ENCODE results near the gene NDRG3. TPM values are rescaled to one million over a fixed set of nuclear protein-coding genes. Genes with fewer than 3 reads are reported as not detected.
A peak's percentile ranks its signal among the peaks of the same experiment; 100 is the strongest.

Gene NDRG3
- total and polyA plus RNA-seq, 2 experiments from 2014 or later, result 19.8 to 23.3 TPM

GRCh38 chr20:36760647-36761046, 14.8 kb upstream of the NDRG3 start:
- H3K4me2 ChIP-seq (ENCODE audit: unreplicated experiment), result no peak overlapping the region
- H3K36me3 ChIP-seq (ENCODE audit: low read depth), result peaks cover 13% of the 10 kb centered on the region; the same call in 1 of the 2 replicates
- no peaks in the 10 kb centered on the region for H3K79me2 ChIP-seq (ENCODE audit: insufficient read depth)
- H2AFZ ChIP-seq, result no peak overlapping the region
- H3K4me3 ChIP-seq, result no peak overlapping the region
- H3K9me2 ChIP-seq (ENCODE audit: insufficient read depth), result no peaks in the 10 kb centered on the region
- no peaks in the 10 kb centered on the region for H4K20me1 ChIP-seq (ENCODE audit: insufficient read depth)
- H3K4me1 ChIP-seq (ENCODE audit: insufficient read depth), result no peaks in the 10 kb centered on the region
- DNase-seq, result no peak
- TF ChIP-seq EZH2phosphoT487 (IDR thresholded peaks at IDR 0.05; ENCODE audit: insufficient read depth, low read depth) (no peak), EZH2 (IDR thresholded peaks at IDR 0.05; ENCODE audit: insufficient read depth, poor library complexity, severe bottlenecking) (no peak)
- peaks cover 14% of the 10 kb centered on the region for H3F3A ChIP-seq (ENCODE audit: insufficient read depth)
- H3K27ac ChIP-seq, result no peak overlapping the region
- no peaks in the 10 kb centered on the region for H3K27me3 ChIP-seq (replicated peaks; ENCODE audit: insufficient read depth)
- no peaks in the 10 kb centered on the region for H3K9me3 ChIP-seq (ENCODE audit: low read depth)
- in situ Hi-C loops (cut with MboI), result no loop called here
- H3K9ac ChIP-seq, result no peak overlapping the region
- 97 to 98% methylated on average over 6 of the region's 6 CpGs for WGBS, 2 experiments (ENCODE audit: low coverage in 1 of 2, low lambda C conversion rate in 2 of 2, missing lambda C conversion rate in 2 of 2)

GRCh38 chr20:36758276-36758675, 12.4 kb upstream of the NDRG3 start:
- in situ Hi-C loops (cut with MboI), result no loop called here
- TF ChIP-seq EZH2 (IDR thresholded peaks at IDR 0.05; ENCODE audit: insufficient read depth, poor library complexity, severe bottlenecking), result no peak
- no peak for TF ChIP-seq EZH2phosphoT487 (IDR thresholded peaks at IDR 0.05; ENCODE audit: insufficient read depth, low read depth)
- WGBS, 2 experiments (ENCODE audit: low coverage in 1 of 2, low lambda C conversion rate in 2 of 2, missing lambda C conversion rate in 2 of 2), result 92 to 100% methylated on average over 1 of the region's 1 CpG

GRCh38 chr20:36756496-36756895, 10.6 kb upstream of the NDRG3 start:
- H3K9ac ChIP-seq, result no peak overlapping the region
- H4K20me1 ChIP-seq (ENCODE audit: insufficient read depth), result no peaks in the 10 kb centered on the region
- H3K9me3 ChIP-seq (ENCODE audit: low read depth), result no peaks in the 10 kb centered on the region
- in situ Hi-C loops (cut with MboI), result no loop called here
- TF ChIP-seq EZH2phosphoT487 (IDR thresholded peaks at IDR 0.05; ENCODE audit: insufficient read depth, low read depth) (no peak), EZH2 (IDR thresholded peaks at IDR 0.05; ENCODE audit: insufficient read depth, poor library complexity, severe bottlenecking) (no peak)
- H3K36me3 ChIP-seq (ENCODE audit: low read depth), result peaks cover 17% of the 10 kb centered on the region; the same call in 1 of the 2 replicates
- no peak overlapping the region for H3K4me2 ChIP-seq (ENCODE audit: unreplicated experiment)
- no peak overlapping the region for H3K27ac ChIP-seq
- peaks cover 35% of the 10 kb centered on the region for H3F3A ChIP-seq (ENCODE audit: insufficient read depth)
- peaks cover 11% of the 10 kb centered on the region; the same call in 1 of the 2 replicates for H3K4me1 ChIP-seq (ENCODE audit: insufficient read depth)
- H3K79me2 ChIP-seq (ENCODE audit: insufficient read depth), result no peaks in the 10 kb centered on the region
- no peak overlapping the region for H3K4me3 ChIP-seq
- no peak overlapping the region for H2AFZ ChIP-seq
- DNase-seq, result no peak
- no peaks in the 10 kb centered on the region for H3K27me3 ChIP-seq (replicated peaks; ENCODE audit: insufficient read depth)
- no peaks in the 10 kb centered on the region for H3K9me2 ChIP-seq (ENCODE audit: insufficient read depth)

More at GRCh38 chr20:36758276-36758675, 12.4 kb upstream of the NDRG3 start:
- H3K9ac ChIP-seq, result no peak overlapping the region
- H3F3A ChIP-seq (ENCODE audit: insufficient read depth), result peaks cover 35% of the 10 kb centered on the region
- no peak for DNase-seq
- H3K4me2 ChIP-seq (ENCODE audit: unreplicated experiment), result no peak overlapping the region
- H3K9me2 ChIP-seq (ENCODE audit: insufficient read depth), result no peaks in the 10 kb centered on the region
- no peaks in the 10 kb centered on the region for H3K79me2 ChIP-seq (ENCODE audit: insufficient read depth)
- H2AFZ ChIP-seq, result no peak overlapping the region
- peaks cover 11% of the 10 kb centered on the region; the same call in 1 of the 2 replicates for H3K4me1 ChIP-seq (ENCODE audit: insufficient read depth)
- no peak overlapping the region for H3K27ac ChIP-seq
- 0 out of 2 replicates have a peak, but pooled peaks cover 6% of the 10 kb centered on the region for H3K36me3 ChIP-seq (ENCODE audit: low read depth)
- no peaks in the 10 kb centered on the region for H3K9me3 ChIP-seq (ENCODE audit: low read depth)
- H3K4me3 ChIP-seq, result no peak overlapping the region
- no peaks in the 10 kb centered on the region for H3K27me3 ChIP-seq (replicated peaks; ENCODE audit: insufficient read depth)
- no peaks in the 10 kb centered on the region for H4K20me1 ChIP-seq (ENCODE audit: insufficient read depth)

- WGBS, 2 experiments (ENCODE audit: low coverage in 1 of 2, low lambda C conversion rate in 2 of 2, missing lambda C conversion rate in 2 of 2), result 0% methylated on average over 2 of the region's 2 CpGs
Observed at GRCh38 chr20:36754656-36755222, 8.8 kb upstream of the NDRG3 start.

More at GRCh38 chr20:36754656-36755222, 8.8 kb upstream of the NDRG3 start:
- Histone ChIP-seq H3K9ac (no peak overlapping the region), H3K4me1 (ENCODE audit: insufficient read depth) (peaks cover 11% of the 10 kb centered on the region; the same call in 1 of the 2 replicates), H3F3A (ENCODE audit: insufficient read depth) (peaks cover 35% of the 10 kb centered on the region), H3K4me2 (ENCODE audit: unreplicated experiment) (no peak overlapping the region), H2AFZ (no peak overlapping the region), H3K4me3 (no peak overlapping the region), H3K27ac (peak overlapping the region; percentile 43), H3K9me3 (ENCODE audit: low read depth) (no peaks in the 10 kb centered on the region), H3K79me2 (ENCODE audit: insufficient read depth) (no peaks in the 10 kb centered on the region), H3K36me3 (ENCODE audit: low read depth) (peaks cover 17% of the 10 kb centered on the region; the same call in 1 of the 2 replicates), H3K9me2 (ENCODE audit: insufficient read depth) (no peaks in the 10 kb centered on the region), H4K20me1 (ENCODE audit: insufficient read depth) (no peaks in the 10 kb centered on the region), H3K27me3 (replicated peaks; ENCODE audit: insufficient read depth) (no peaks in the 10 kb centered on the region)
- peak; percentile 82 for DNase-seq
- TF ChIP-seq EZH2 (IDR thresholded peaks at IDR 0.05; ENCODE audit: insufficient read depth, poor library complexity, severe bottlenecking) (no peak), EZH2phosphoT487 (IDR thresholded peaks at IDR 0.05; ENCODE audit: insufficient read depth, low read depth) (no peak)
- in situ Hi-C loops (cut with MboI), result no loop called here

Measured in GM23248 (cell line).